ENCODE data around the gene MOB3B.

MOB3B gene

DNA sequence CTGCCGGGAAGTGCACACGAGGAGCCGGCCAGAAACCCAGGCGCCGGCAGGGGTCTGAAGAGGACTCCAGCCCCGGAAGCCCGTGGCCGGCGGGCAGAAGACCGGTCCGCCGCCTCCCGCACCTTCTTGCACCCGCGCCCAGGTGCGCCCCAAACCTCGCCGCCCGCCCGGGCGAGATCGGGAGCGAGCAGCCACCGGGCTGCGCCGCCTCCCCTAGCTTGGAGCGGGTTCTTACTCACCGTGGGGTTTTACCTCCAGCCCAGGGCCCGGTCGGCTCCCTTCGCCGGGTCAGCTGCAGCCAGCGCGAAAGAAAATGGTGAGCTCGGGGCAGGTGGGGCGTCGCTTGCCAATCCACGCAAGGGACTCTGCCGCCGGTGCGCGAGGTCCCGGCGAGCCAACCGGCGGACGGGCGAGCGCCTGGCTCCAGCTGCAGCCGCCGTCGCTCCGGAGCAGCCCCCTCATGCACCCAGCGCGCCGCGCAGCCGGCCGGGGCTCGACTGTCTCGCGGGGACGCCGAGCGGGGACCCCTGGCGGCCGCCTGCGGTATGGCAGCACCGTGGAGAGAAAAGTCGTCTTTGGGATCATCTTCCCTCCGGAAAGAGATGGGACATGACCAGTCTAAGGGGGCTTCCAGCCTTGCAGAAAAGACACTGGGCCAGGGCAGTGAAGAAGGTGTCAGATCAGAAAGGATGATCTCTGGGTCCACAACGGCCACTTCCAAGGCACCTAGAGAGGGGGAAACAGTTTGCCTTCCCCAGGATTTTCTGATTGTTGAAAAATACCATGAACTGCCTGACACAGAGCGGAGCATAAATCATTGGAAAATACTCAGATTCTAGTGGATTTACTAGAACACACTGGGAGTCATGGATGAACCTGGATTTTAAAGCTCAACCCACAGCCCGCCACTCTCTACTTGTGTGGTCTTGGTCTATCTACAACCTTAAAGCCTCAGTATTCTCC is at the start of gene MOB3B:
MOB3B (minus strand) TSS at position 499 of the 963 bp plus-strand sequence. CDS start 74,264 bp downstream, outside the sequence.
- no peak for FAIRE-seq

DNA sequence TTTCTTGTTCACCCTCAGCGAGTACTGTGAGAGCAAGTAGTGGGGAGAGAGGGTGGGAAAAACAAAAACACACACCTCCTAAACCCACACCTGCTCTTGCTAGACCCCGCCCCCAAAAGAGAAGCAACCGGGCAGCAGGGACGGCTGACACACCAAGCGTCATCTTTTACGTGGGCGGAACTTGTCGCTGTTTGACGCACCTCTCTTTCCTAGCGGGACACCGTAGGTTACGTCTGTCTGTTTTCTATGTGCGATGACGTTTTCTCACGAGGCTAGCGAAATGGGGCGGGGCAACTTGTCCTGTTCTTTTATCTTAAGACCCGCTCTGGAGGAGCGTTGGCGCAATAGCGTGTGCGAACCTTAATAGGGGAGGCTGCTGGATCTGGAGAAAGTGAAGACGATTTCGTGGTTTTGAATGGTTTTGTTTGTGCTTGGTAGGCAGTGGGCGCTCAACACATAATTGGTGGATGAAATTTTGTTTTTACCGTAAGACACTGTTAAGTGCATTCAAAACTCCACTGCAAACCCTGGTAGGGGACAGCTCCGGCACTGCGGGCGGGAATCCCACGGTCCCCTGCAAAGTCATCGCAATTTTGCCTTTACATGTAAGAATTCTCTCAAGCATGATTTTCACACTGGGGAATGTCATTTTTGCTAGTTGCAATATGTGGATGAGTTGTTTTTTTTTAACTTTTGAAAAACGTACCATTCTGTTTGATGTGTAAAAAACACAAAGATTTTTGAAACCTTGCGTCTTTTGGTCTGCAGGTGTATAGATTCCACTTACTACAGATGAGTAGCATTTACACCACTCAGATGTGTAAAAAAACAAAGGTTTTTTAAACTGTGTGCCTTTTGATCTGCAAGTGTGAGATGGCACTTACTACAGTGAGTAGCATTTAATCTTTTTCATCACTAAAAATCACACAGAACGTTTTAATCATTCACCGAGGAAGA is 44.3 kb upstream of the MOB3B start:
- FAIRE-seq, result peak; percentile 94

DNA sequence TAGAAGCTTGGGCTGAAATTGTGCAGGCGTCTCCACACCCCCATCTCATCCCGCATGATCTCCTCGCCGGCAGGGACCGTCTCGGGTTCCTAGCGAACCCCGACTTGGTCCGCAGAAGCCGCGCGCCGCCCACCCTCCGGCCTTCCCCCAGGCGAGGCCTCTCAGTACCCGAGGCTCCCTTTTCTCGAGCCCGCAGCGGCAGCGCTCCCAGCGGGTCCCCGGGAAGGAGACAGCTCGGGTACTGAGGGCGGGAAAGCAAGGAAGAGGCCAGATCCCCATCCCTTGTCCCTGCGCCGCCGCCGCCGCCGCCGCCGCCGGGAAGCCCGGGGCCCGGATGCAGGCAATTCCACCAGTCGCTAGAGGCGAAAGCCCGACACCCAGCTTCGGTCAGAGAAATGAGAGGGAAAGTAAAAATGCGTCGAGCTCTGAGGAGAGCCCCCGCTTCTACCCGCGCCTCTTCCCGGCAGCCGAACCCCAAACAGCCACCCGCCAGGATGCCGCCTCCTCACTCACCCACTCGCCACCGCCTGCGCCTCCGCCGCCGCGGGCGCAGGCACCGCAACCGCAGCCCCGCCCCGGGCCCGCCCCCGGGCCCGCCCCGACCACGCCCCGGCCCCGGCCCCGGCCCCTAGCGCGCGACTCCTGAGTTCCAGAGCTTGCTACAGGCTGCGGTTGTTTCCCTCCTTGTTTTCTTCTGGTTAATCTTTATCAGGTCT is 43.5 kb upstream of the MOB3B start, which contains the start of gene C9orf72:
C9orf72 (minus strand) TSS at position 564 of the 716 bp plus-strand sequence. CDS start 6,361 bp downstream, outside the sequence.
- no peak for FAIRE-seq

DNA sequence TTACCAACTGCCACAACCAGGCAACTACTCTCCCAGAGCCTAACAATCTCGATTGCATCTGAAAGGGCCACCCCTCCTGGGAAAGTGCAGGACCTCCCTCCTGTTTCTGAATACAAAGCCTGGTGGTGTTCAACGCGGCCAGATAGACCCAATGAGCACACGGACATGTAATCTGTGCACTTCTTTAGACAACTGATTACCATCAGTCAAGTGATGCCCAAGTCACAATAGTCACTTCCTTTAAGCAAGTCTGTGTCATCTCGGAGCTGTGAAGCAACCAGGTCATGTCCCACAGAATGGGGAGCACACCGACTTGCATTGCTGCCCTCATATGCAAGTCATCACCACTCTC is 42.9 kb upstream of the MOB3B start:
- no peak for FAIRE-seq

- no peak for FAIRE-seq
These were observed 42.4 kb upstream of the MOB3B start for GRCh38 chr9:27572061-27572460.

DNA sequence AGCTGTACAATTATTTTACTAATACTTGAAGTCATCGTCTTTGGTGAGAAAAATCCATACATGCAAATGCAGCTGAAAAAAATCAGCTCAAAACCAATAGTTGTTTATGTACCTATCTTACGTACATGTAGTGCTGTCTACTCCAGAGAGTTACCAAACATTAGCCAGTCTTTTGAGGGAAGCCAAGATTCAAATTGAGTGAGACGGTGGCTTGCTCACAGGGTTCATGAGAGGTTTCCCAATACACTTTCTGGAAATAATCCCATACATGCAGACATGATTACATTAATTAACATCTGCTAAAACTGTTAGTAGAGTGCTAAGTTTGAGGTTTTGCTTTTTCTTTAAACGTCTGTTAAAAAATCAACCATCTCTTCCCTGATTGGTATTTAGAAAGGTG is 41.4 kb upstream of the MOB3B start:
- FAIRE-seq, result no peak

- no peak for FAIRE-seq
These were observed 39.8 kb upstream of the MOB3B start for GRCh38 chr9:27569406-27569805.

GRCh38 chr9:27566118-27566517 is 36.5 kb upstream of the MOB3B start:
- FAIRE-seq, result no peak

DNA sequence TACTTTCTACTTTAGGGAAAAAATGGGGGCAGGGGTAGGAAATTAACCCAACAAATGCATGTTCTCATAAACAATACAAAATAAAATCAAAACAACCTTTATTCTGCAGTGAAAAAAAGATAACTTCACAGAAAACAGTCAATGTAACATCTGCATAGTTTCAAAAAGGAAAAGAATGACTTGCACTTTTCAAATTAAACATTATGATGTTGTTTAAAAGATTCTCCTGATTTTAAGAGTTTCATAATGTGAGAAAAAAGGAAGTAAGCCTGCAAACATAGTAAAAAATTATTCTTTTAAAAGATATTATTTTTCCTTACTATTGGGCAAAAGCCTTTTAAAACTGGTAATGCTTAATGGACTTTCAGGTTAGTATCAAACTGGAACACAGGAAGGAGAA is 36.1 kb upstream of the MOB3B start:
- no peak for FAIRE-seq

DNA sequence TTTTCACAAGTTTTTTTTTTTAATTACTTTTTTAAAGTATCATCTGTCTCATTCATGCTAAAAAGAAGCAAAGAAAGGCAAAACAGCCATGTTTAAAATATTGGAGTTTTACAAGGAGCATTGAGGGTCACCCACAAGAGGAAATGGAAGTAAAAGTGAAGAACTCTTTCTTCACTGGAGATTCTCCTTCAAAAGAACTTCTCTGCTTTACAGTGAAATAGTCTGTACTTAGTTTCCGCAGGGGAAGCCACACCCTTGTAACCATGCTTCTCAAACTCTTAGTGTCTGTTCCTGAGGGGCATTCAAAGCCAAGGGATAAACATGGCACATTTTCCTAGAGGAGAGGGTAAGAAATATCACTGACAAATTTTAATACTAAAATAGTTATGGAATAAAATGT is 35.1 kb upstream of the MOB3B start:
- FAIRE-seq, result no peak

DNA sequence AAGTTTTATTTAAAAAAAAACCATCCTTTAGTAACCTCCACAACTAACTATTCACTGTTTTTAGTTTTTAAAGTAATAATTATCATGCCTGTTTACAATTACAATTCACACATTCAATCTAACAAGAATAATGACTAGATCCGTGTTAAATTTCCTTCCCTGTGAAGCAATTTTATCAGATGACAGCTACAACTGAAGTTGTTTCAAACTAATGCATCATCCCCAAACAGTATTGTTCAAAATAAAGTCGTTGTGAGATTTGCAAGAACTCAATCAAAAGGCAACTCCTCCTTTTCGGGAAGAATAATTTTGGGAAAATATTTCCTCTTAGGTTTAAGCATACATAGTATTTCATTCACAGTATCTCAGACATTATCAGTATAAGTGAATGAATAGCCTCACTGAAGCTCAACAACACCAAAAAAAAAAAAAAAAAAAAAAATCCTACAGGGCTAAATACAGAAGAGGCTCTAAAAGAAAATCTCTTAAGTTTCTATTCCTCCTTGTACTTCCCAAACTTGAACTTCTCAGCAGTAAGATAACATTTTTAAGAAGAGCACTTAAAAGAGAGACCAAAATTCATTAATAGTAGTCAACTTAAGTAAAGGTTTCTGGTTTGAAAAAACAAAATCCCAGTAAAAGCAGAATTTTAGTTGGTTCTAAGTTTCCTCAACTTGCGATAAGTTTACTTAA is 34.3 kb upstream of the MOB3B start:
- peak; percentile 43 for FAIRE-seq

DNA sequence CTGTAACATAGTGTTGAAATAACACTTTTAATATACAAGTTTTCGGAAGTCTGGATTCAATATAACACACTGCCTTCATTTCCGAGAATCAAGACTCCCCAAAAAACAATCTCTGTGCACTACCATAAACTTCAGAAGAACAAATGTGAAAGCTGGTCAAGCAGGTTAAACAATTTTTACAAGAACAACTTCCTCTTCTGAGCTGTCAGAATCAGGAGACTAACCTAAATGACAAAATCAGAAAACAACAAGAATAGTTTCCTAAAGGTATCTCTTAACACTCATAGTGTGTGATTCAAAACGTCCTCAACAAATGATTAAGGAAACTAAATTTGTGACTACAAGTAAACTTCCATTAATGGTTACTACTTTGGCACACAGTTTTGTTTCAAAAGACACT is 32.1 kb upstream of the MOB3B start:
- no peak for FAIRE-seq

DNA sequence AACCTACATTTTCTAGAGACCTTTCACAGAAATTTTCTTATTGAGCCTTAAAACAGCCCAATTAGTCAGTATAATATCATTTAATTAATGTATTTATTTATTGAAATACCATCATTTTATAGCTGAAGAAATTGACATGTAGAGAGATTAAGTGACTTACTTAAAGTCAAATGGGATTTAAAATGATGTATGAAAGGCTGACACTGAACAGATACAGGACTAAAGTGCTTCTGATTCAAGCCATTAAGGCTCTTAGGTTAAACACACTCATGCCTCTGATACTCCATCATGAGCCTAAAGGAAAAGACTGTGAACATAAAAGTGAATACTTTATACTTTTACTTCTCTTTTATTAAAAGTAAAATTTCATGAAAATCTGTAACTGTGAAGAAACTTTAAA is 30.8 kb upstream of the MOB3B start:
- no peak for FAIRE-seq

GRCh38 chr9:27558307-27558706 is 28.7 kb upstream of the MOB3B start:
- FAIRE-seq, result peak; percentile 74

DNA sequence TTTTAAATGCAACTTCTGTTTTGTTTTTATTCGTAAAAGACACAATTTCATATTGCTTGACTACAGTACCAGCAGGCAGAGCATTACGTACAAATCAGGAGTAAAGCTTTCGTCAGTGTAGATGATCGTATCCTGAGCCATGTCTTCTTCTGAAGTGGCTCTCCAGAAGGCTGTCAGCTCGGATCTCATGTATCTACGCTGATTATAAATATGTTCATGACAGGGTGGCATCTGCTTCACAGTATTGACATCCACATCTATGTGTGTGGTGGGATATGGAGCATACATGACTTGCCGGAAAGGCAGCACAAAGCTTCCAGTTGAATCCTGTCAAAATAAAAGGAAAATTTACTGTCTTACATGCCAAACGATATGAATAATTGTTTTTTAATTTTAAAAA is 26.9 kb upstream of the MOB3B start:
- no peak for FAIRE-seq

- peak; percentile 93 for FAIRE-seq
These were observed 25.1 kb upstream of the MOB3B start for GRCh38 chr9:27554712-27555111.

- no peak for FAIRE-seq
These were observed 19.7 kb upstream of the MOB3B start for GRCh38 chr9:27549196-27549755.

DNA sequence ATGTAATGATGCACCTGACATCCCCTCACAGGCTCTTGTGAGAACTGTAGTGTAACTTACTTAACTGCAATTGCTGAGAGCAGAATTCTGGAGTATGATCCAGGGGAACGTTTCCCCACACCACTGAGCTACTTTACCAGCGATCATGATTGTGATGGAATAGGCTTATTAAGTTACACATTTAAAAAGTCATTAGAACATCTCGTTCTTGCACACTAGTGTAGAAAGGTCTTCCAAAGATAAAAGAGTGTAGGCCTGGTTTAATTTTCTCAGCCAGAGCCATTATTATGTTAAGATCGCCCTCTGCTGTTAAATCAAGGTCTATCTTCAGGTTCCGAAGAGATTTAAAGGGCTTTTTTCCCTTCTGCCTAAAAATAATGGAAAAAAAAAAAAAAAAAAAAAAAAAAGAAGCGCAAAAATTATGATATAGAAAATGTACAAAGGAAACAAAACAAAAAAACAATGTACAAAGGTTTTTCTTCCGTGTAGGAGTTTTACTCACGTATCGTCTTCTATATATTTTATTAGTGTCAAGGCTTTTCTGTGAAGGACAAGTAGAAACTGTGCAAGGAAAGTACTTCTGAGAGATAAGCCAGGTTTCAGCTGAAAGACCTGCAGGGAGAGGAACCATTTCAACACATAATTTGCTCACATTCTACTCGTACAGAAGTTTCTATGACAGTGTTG is 18.6 kb upstream of the MOB3B start:
- peak; percentile 98 for FAIRE-seq

DNA sequence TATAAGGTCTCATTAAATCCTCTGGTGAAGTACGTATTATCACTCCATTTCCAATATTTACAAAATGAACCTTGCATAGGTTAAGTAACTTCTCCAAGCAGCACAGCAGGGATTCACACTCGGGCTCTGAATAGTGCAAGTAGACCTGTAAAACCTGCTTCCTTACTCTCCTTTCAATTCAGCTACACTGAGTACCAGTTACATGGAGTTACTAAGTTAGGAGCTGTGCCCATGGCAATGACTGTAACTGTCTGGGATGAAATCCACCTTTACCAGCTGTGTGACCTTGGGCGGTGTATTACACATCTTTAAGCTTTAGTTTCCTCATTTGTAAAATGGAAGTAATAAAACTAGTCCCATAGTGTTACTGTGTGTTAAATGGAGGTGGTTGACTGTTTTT is 15.9 kb upstream of the MOB3B start:
- no peak for FAIRE-seq

GRCh38 chr9:27542508-27542907 is 12.9 kb upstream of the MOB3B start:
- FAIRE-seq, result no peak

- no peak for FAIRE-seq
These were observed 12.1 kb upstream of the MOB3B start for GRCh38 chr9:27541740-27542139.

All from islet of Langerhans (tissue), 1 donor.